ENCODE results near the gene ZBTB7C.

ZBTB7C gene

GRCh38 chr18:48136051-48136826 is 272.9 kb downstream of the ZBTB7C start:
- DNase-seq (ENCODE audit: insufficient read length, low spot score) (no peak), FAIRE-seq (no peak)
- no peak for TF ChIP-seq PAX5 (IDR thresholded peaks at IDR 0.05; ENCODE audit: insufficient read depth, low read length, severe bottlenecking)
- no peak for TF ChIP-seq POLR2A (IDR thresholded peaks at IDR 0.05; ENCODE audit: low read depth, low read length)
- TF ChIP-seq SPI1 (IDR thresholded peaks at IDR 0.05; ENCODE audit: low read depth, low read length): no peak
- no peak for TF ChIP-seq TAF1 (IDR thresholded peaks at IDR 0.05; ENCODE audit: low read depth, low read length)
- TF ChIP-seq POLR2AphosphoS5 (IDR thresholded peaks at IDR 0.05; ENCODE audit: low read depth, low read length): no peak
- no peak for TF ChIP-seq POU2F2 (IDR thresholded peaks at IDR 0.05; ENCODE audit: low read depth, low read length)

DNA sequence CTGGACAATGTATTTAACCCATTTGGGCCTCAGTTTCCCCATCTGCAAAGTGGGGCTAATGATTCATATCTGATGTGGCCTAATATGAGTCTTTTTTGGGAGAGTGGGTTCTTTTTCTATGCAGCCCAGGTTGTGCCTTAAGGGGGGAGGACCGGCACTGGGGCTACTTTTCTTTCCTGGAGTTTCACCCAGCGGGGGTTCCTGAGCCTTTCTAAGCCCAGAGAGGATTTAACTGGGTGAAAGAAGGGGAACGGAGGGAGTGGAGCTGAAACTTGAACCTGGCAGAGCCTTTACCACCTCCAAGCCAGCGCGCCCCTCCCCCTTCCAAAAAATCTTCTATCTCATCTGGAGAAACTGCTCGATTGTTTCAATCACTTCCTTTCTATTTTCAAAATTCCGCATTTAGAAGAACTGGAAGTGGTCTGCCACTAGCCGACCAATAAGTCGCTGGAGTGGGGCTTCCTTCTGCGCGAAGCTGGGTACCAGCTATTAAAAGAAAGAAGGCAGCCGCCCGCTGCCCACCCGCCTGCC is 273.7 kb downstream of the ZBTB7C start:
- no peak for DNase-seq (ENCODE audit: insufficient read length, low spot score)

GRCh38 chr18:48134609-48135008 is 274.6 kb downstream of the ZBTB7C start:
- no peak for FAIRE-seq
- TF ChIP-seq POLR2AphosphoS5 (IDR thresholded peaks at IDR 0.05; ENCODE audit: low read depth, low read length): no peak
- no peak for TF ChIP-seq TAF1 (IDR thresholded peaks at IDR 0.05; ENCODE audit: low read depth, low read length)
- no peak for TF ChIP-seq PAX5 (IDR thresholded peaks at IDR 0.05; ENCODE audit: insufficient read depth, low read length, severe bottlenecking)
- TF ChIP-seq SPI1 (IDR thresholded peaks at IDR 0.05; ENCODE audit: low read depth, low read length): no peak
- TF ChIP-seq POLR2A (IDR thresholded peaks at IDR 0.05; ENCODE audit: low read depth, low read length): no peak
- TF ChIP-seq POU2F2 (IDR thresholded peaks at IDR 0.05; ENCODE audit: low read depth, low read length): no peak
- DNase-seq (ENCODE audit: insufficient read length, low spot score): no peak

More for the DNA sequence above, 273.7 kb downstream of the ZBTB7C start:
- FAIRE-seq: no peak
- TF ChIP-seq POU2F2 (IDR thresholded peaks at IDR 0.05; ENCODE audit: low read depth, low read length) (no peak), PAX5 (IDR thresholded peaks at IDR 0.05; ENCODE audit: insufficient read depth, low read length, severe bottlenecking) (no peak), TAF1 (IDR thresholded peaks at IDR 0.05; ENCODE audit: low read depth, low read length) (no peak), SPI1 (IDR thresholded peaks at IDR 0.05; ENCODE audit: low read depth, low read length) (no peak), POLR2A (IDR thresholded peaks at IDR 0.05; ENCODE audit: low read depth, low read length) (no peak), POLR2AphosphoS5 (IDR thresholded peaks at IDR 0.05; ENCODE audit: low read depth, low read length) (no peak)

DNA sequence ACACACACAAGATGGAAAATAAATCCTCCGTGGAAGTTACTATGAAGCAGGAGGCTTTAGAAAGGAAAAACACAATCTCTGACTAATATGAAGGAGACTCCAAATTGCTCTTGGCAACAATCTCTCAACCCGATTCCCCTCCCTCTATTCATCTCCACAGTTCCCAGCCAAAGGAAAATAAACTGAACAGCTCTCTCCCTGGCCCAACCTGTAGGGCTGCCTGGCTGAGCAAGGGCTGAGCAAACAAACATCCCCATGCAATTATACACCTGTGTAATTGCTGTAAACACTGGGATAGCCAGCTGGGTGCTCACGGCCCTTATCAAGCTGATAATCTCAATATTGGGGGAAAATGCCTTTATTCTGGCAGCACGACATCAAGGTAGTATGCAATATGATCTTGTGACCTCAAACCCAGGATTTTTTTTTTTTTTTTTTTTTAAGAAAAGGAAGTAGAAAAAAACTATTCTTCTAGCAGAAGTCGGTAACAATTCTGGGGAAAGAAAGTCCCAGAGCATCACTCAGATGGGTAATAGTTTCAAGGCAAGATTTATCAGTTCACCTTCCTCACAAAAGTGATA is 275.4 kb downstream of the ZBTB7C start:
- FAIRE-seq (no peak), DNase-seq (ENCODE audit: insufficient read length, low spot score) (no peak)
- TF ChIP-seq PAX5 (IDR thresholded peaks at IDR 0.05; ENCODE audit: insufficient read depth, low read length, severe bottlenecking) (no peak), POLR2AphosphoS5 (IDR thresholded peaks at IDR 0.05; ENCODE audit: low read depth, low read length) (no peak), TAF1 (IDR thresholded peaks at IDR 0.05; ENCODE audit: low read depth, low read length) (no peak), POLR2A (IDR thresholded peaks at IDR 0.05; ENCODE audit: low read depth, low read length) (no peak), SPI1 (IDR thresholded peaks at IDR 0.05; ENCODE audit: low read depth, low read length) (no peak), POU2F2 (IDR thresholded peaks at IDR 0.05; ENCODE audit: low read depth, low read length) (no peak)

GRCh38 chr18:48132797-48133655 is 276.2 kb downstream of the ZBTB7C start:
- FAIRE-seq (no peak), DNase-seq (ENCODE audit: insufficient read length, low spot score) (no peak)
- TF ChIP-seq PAX5 (IDR thresholded peaks at IDR 0.05; ENCODE audit: insufficient read depth, low read length, severe bottlenecking) (no peak), TAF1 (IDR thresholded peaks at IDR 0.05; ENCODE audit: low read depth, low read length) (no peak), POLR2AphosphoS5 (IDR thresholded peaks at IDR 0.05; ENCODE audit: low read depth, low read length) (no peak), SPI1 (IDR thresholded peaks at IDR 0.05; ENCODE audit: low read depth, low read length) (no peak), POLR2A (IDR thresholded peaks at IDR 0.05; ENCODE audit: low read depth, low read length) (no peak), POU2F2 (IDR thresholded peaks at IDR 0.05; ENCODE audit: low read depth, low read length) (no peak)

- no peak for TF ChIP-seq POU2F2 (IDR thresholded peaks at IDR 0.05; ENCODE audit: low read depth, low read length)
- TF ChIP-seq TAF1 (IDR thresholded peaks at IDR 0.05; ENCODE audit: low read depth, low read length): no peak
- no peak for TF ChIP-seq POLR2AphosphoS5 (IDR thresholded peaks at IDR 0.05; ENCODE audit: low read depth, low read length)
- TF ChIP-seq SPI1 (IDR thresholded peaks at IDR 0.05; ENCODE audit: low read depth, low read length): no peak
- TF ChIP-seq POLR2A (IDR thresholded peaks at IDR 0.05; ENCODE audit: low read depth, low read length): no peak
- no peak for TF ChIP-seq PAX5 (IDR thresholded peaks at IDR 0.05; ENCODE audit: insufficient read depth, low read length, severe bottlenecking)
- FAIRE-seq (no peak), DNase-seq (ENCODE audit: insufficient read length, low spot score) (no peak)
Measured at GRCh38 chr18:48131042-48131441, 278.1 kb downstream of the ZBTB7C start.

- no peak for TF ChIP-seq TAF1 (IDR thresholded peaks at IDR 0.05; ENCODE audit: low read depth, low read length)
- DNase-seq (ENCODE audit: insufficient read length, low spot score) (no peak), FAIRE-seq (no peak)
Measured at GRCh38 chr18:48129621-48130082, 279.5 kb downstream of the ZBTB7C start.

GRCh38 chr18:48127606-48128005 is 281.6 kb downstream of the ZBTB7C start:
- no peak for TF ChIP-seq POU2F2 (IDR thresholded peaks at IDR 0.05; ENCODE audit: low read depth, low read length)
- TF ChIP-seq POLR2A (IDR thresholded peaks at IDR 0.05; ENCODE audit: low read depth, low read length): no peak
- TF ChIP-seq PAX5 (IDR thresholded peaks at IDR 0.05; ENCODE audit: insufficient read depth, low read length, severe bottlenecking): no peak
- no peak for FAIRE-seq
- DNase-seq (ENCODE audit: insufficient read length, low spot score): no peak

GRCh38 chr18:48126240-48126639 is 282.9 kb downstream of the ZBTB7C start:
- TF ChIP-seq POLR2A (IDR thresholded peaks at IDR 0.05; ENCODE audit: low read depth, low read length): no peak
- no peak for TF ChIP-seq SPI1 (IDR thresholded peaks at IDR 0.05; ENCODE audit: low read depth, low read length)
- TF ChIP-seq POU2F2 (IDR thresholded peaks at IDR 0.05; ENCODE audit: low read depth, low read length): no peak
- TF ChIP-seq TAF1 (IDR thresholded peaks at IDR 0.05; ENCODE audit: low read depth, low read length): no peak
- TF ChIP-seq POLR2AphosphoS5 (IDR thresholded peaks at IDR 0.05; ENCODE audit: low read depth, low read length): no peak
- TF ChIP-seq PAX5 (IDR thresholded peaks at IDR 0.05; ENCODE audit: insufficient read depth, low read length, severe bottlenecking): no peak
- no peak for DNase-seq (ENCODE audit: insufficient read length, low spot score)
- FAIRE-seq: no peak

All from GM12891 (cell line).